Mononuclear cell (primary cell): Measurements from ENCODE around the gene SMOC2. TPM values are rescaled to one million over a fixed set of nuclear protein-coding genes. Genes with fewer than 3 reads are reported as not detected.

Source experiments
- H3K27me3 ChIP-seq: 2 replicates; pipeline ENCODE4 v1.6.0; 2011; ENCODE audit warnings: low read length, control low read depth; ENCODE audit not compliant: insufficient read depth
- H3K4me1 ChIP-seq: 2 replicates; pipeline ENCODE4 v1.5.1; 2011; ENCODE audit warnings: mild to moderate bottlenecking, low read length, control low read depth; ENCODE audit not compliant: insufficient read depth
- H3K4me3 ChIP-seq: 2 replicates; pipeline ENCODE4 v1.5.1; 2011; ENCODE audit warnings: mild to moderate bottlenecking, low read length, moderate library complexity
- H3K9me3 ChIP-seq: 2 replicates; pipeline ENCODE4 v1.5.1; 2011; ENCODE audit warnings: low read depth, mild to moderate bottlenecking, control low read depth, low read length
- total RNA-seq: library from RNA; depleted of rRNA; stranded (reverse); fragments of >200 nt; gene quantifications from one replicate; pipeline ENCODE4 v1.2.3, GENCODE V29; 2012

Gene SMOC2
- total RNA-seq, 1 donor = not detected

- H3K4me1 ChIP-seq = no peaks in the 10 kb centered on the region
- no peak overlapping the region for H3K4me3 ChIP-seq
- H3K9me3 ChIP-seq = no peaks in the 10 kb centered on the region
- H3K27me3 ChIP-seq = no peaks in the 10 kb centered on the region
Observed at GRCh38 chr6:168427184-168427583, 13.8 kb upstream of the SMOC2 start.

GRCh38 chr6:168428052-168428826 lies 12.7 kb upstream of the SMOC2 start:
- Histone ChIP-seq H3K4me1 (no peaks in the 10 kb centered on the region), H3K4me3 (no peak overlapping the region), H3K27me3 (no peaks in the 10 kb centered on the region), H3K9me3 (no peaks in the 10 kb centered on the region)

- no peaks in the 10 kb centered on the region for H3K9me3 ChIP-seq
- H3K27me3 ChIP-seq = no peaks in the 10 kb centered on the region
- H3K4me3 ChIP-seq = no peak overlapping the region
- H3K4me1 ChIP-seq = no peaks in the 10 kb centered on the region
Observed at GRCh38 chr6:168428863-168429262, 12.1 kb upstream of the SMOC2 start.

GRCh38 chr6:168432196-168432595 lies 8.8 kb upstream of the SMOC2 start:
- Histone ChIP-seq H3K4me3 (no peak overlapping the region), H3K9me3 (no peaks in the 10 kb centered on the region), H3K27me3 (no peaks in the 10 kb centered on the region), H3K4me1 (no peaks in the 10 kb centered on the region)

GRCh38 chr6:168433898-168434297 lies 7.1 kb upstream of the SMOC2 start:
- no peak overlapping the region for H3K4me3 ChIP-seq
- H3K27me3 ChIP-seq = peaks cover 3% of the 10 kb centered on the region
- H3K4me1 ChIP-seq = no peaks in the 10 kb centered on the region
- no peaks in the 10 kb centered on the region for H3K9me3 ChIP-seq

- H3K4me1 ChIP-seq = no peaks in the 10 kb centered on the region
- no peaks in the 10 kb centered on the region for H3K9me3 ChIP-seq
- peaks cover 7% of the 10 kb centered on the region for H3K27me3 ChIP-seq
- H3K4me3 ChIP-seq = no peak overlapping the region
Observed at GRCh38 chr6:168434505-168434904, 6.5 kb upstream of the SMOC2 start.

- Histone ChIP-seq H3K4me1 (no peaks in the 10 kb centered on the region), H3K9me3 (no peaks in the 10 kb centered on the region), H3K27me3 (peaks cover 31% of the 10 kb centered on the region), H3K4me3 (no peak overlapping the region)
Observed at GRCh38 chr6:168437751-168438150, 3.2 kb upstream of the SMOC2 start.

- Histone ChIP-seq H3K4me1 (no peaks in the 10 kb centered on the region), H3K9me3 (no peaks in the 10 kb centered on the region), H3K27me3 (peaks cover 42% of the 10 kb centered on the region), H3K4me3 (no peak overlapping the region)
Observed at GRCh38 chr6:168438783-168439520, 2.0 kb upstream of the SMOC2 start.

GRCh38 chr6:168439794-168440450 lies 1.1 kb upstream of the SMOC2 start:
- H3K4me1 ChIP-seq = no peaks in the 10 kb centered on the region
- H3K27me3 ChIP-seq = peaks cover 49% of the 10 kb centered on the region
- no peaks in the 10 kb centered on the region for H3K9me3 ChIP-seq
- no peak overlapping the region for H3K4me3 ChIP-seq

- no peak overlapping the region for H3K4me3 ChIP-seq
- H3K27me3 ChIP-seq = peaks cover 49% of the 10 kb centered on the region
- no peaks in the 10 kb centered on the region for H3K4me1 ChIP-seq
- no peaks in the 10 kb centered on the region for H3K9me3 ChIP-seq
Observed at GRCh38 chr6:168441434-168442391, 729 bp downstream of the SMOC2 start.

- Histone ChIP-seq H3K4me3 (no peak overlapping the region), H3K9me3 (no peaks in the 10 kb centered on the region), H3K27me3 (peaks cover 49% of the 10 kb centered on the region), H3K4me1 (no peaks in the 10 kb centered on the region)
Observed at GRCh38 chr6:168442646-168443045, 1.7 kb downstream of the SMOC2 start.

GRCh38 chr6:168447282-168447681 lies 6.3 kb downstream of the SMOC2 start:
- Histone ChIP-seq H3K27me3 (peaks cover 23% of the 10 kb centered on the region), H3K4me1 (no peaks in the 10 kb centered on the region), H3K4me3 (no peak overlapping the region), H3K9me3 (no peaks in the 10 kb centered on the region)

GRCh38 chr6:168447700-168448099 lies 6.7 kb downstream of the SMOC2 start:
- no peaks in the 10 kb centered on the region for H3K9me3 ChIP-seq
- peaks cover 19% of the 10 kb centered on the region for H3K27me3 ChIP-seq
- H3K4me1 ChIP-seq = no peaks in the 10 kb centered on the region
- H3K4me3 ChIP-seq = no peak overlapping the region

GRCh38 chr6:168448243-168448855 lies 7.4 kb downstream of the SMOC2 start:
- no peaks in the 10 kb centered on the region for H3K4me1 ChIP-seq
- H3K9me3 ChIP-seq = no peaks in the 10 kb centered on the region
- peaks cover 12% of the 10 kb centered on the region for H3K27me3 ChIP-seq
- H3K4me3 ChIP-seq = no peak overlapping the region
